Psoas muscle (tissue), 8 donors: ENCODE results near the gene ARSK. TPM values are rescaled to one million over a fixed set of nuclear protein-coding genes. Genes with fewer than 3 reads are reported as not detected.

Experiments used
- ATAC-seq, 4 donors: fragments of 200-7000 bp; cut with Tn5 transposase; one replicate each; pipeline ENCODE4 v1.9.1; 2020; ENCODE audit warnings: moderate library complexity in 3 of 4, mild to moderate bottlenecking in 2 of 4
- DNase-seq, 2 donors: peaks; one replicate each; pipeline ENCODE4 v3.0.0-alpha.2; 2020
- H3K27ac ChIP-seq: fragments of 200-600 bp; one replicate; pipeline ENCODE4 v1.8.0; 2022
- H3K27me3 ChIP-seq, 3 donors: fragments of 200-600 bp in 1 of 3; one replicate each; pipeline versions ENCODE4 v1.6.1 to v1.8.0; 2013 to 2022; ENCODE audit warnings: low read length in 2 of 3, mild to moderate bottlenecking in 2 of 3, moderate library complexity in 1 of 3; ENCODE audit not compliant: insufficient read depth in 3 of 3
- H3K36me3 ChIP-seq, 2 donors: fragments of 200-600 bp in 1 of 2; one replicate each; pipeline versions ENCODE4 v1.6.1 to v1.8.0; 2013 to 2022; ENCODE audit warnings: low read depth in 1 of 2, mild to moderate bottlenecking in 1 of 2, moderate library complexity in 1 of 2; ENCODE audit not compliant: insufficient read depth in 1 of 2
- H3K4me1 ChIP-seq: fragments of 200-600 bp; one replicate; pipeline ENCODE4 v1.8.0; 2022
- H3K4me3 ChIP-seq: fragments of 200-600 bp; one replicate; pipeline ENCODE4 v1.8.0; 2022; ENCODE audit warnings: mild to moderate bottlenecking
- H3K9me3 ChIP-seq: fragments of 200-600 bp; one replicate; pipeline ENCODE4 v1.8.0; 2022
- CTCF ChIP-seq: fragments of 200-600 bp; IDR thresholded peaks from one replicate; pipeline ENCODE4 v1.8.0; 2022; ENCODE audit warnings: antibody characterized with exemption
- WGBS, 3 donors: extraction: QIAGEN DNeasy Blood & Tissue Kit; methylation state at CpG; one replicate each; pipeline versions ENCODE4 v1.1.6 to v1.1.7; 2013; 5-methylcytosine and 5-hydroxymethylcytosine counted together
- intact Hi-C, 2 donors: fragments of 100-400 bp; cut with DNase I; formaldehyde crosslinking; loops; one replicate each; pipeline versions ENCODE4 v1.11.0 to v1.14.2; 2022
- long read RNA-seq, 2 donors: library from polyadenylated mRNA; unstranded; transcript quantifications; one replicate each; pipeline ENCODE4 v2.0.0, GENCODE V29; 2021
- polyA plus RNA-seq, 3 donors: library from polyadenylated mRNA; stranded (reverse); fragments of 200-250 nt; gene quantifications; one replicate each; pipeline ENCODE4 v1.2.3, GENCODE V29; 2013
- total RNA-seq, 4 donors: library from RNA; stranded (reverse); fragmentation: NEBNext Ultra II Directional in 2 of 4; extraction: Animal tissue kit (Norgen Biotek cat#: 25700) in 2 of 4; gene quantifications; one replicate each; pipeline versions ENCODE4 v1.2.1 to v1.2.4, GENCODE V29; 2021 to 2023
- donor health status: healthy with polysubstance abuse.
- donor health status: DM: no; HTN: no; CAD: no; lungs with moderate emphysema.
- donor health status: Bipolar disorder and iron deficiency.
- donor health status: healthy.
- donor health status: DM: yes; HTN: yes; CAD: no.
- donor health status: DM: no; HTN: no; CAD: no.
- donor health status: DM: no; HTN: no; CAD: no.
- donor health status: DM: yes; HTN: yes; CAD: no.

The ARSK gene, protein sequence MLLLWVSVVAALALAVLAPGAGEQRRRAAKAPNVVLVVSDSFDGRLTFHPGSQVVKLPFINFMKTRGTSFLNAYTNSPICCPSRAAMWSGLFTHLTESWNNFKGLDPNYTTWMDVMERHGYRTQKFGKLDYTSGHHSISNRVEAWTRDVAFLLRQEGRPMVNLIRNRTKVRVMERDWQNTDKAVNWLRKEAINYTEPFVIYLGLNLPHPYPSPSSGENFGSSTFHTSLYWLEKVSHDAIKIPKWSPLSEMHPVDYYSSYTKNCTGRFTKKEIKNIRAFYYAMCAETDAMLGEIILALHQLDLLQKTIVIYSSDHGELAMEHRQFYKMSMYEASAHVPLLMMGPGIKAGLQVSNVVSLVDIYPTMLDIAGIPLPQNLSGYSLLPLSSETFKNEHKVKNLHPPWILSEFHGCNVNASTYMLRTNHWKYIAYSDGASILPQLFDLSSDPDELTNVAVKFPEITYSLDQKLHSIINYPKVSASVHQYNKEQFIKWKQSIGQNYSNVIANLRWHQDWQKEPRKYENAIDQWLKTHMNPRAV
- 1 to 10 TPM; 1.6 to 2.4 (median 1.9) TPM for total RNA-seq
- polyA plus RNA-seq, result 1 to 10 TPM; 1.8 to 8.5 (median 4.3) TPM
- long read RNA-seq, donor 1, partial matches to known transcripts, result 0 of 1 reads
- long read RNA-seq, donor 1, other reads (novel, unspliced or antisense), result 0 of 1 reads
- long read RNA-seq, donor 2, partial matches to known transcripts, result 1 of 5 reads
- long read RNA-seq, donor 2, other reads (novel, unspliced or antisense), result 0 of 5 reads

GRCh38 chr5:95554647-95555548 lies at the start of gene ARSK, which contains the start of gene SKIC3:
ARSK (plus strand) TSS chr5:95555101; CDS start chr5:95555279, 178 bp downstream.
SKIC3 (minus strand) TSS chr5:95554977; CDS start chr5:95547150, 7,827 bp downstream.
- DNase-seq, result peak; percentile 95 to 97
- 0% methylated on average over 61 to 63 of the region's 63 CpGs for WGBS, 3 donors
- ATAC-seq, result peak; percentile 96 to 98 (median 96)
- H3K27me3 ChIP-seq, result no peaks in the 10 kb centered on the region
- intact Hi-C loops, result loop anchor here in 1 of 2 donors (5.0 kb wide), 1 partner anchor 302 kb away; no protein-coding TSS in a partner anchor
- H3K4me3 ChIP-seq, result peak within 1 kb of the TSS; percentile 75
- no peaks in the 10 kb centered on the region for H3K9me3 ChIP-seq
- peak within 1 kb of the TSS; percentile 79 for H3K27ac ChIP-seq
- peaks cover 4 to 17% of the 10 kb centered on the region in 2 donors for H3K36me3 ChIP-seq
- H3K4me1 ChIP-seq, result peaks cover 14% of the 10 kb centered on the region
- peak; percentile 35 for TF ChIP-seq CTCF

DNA sequence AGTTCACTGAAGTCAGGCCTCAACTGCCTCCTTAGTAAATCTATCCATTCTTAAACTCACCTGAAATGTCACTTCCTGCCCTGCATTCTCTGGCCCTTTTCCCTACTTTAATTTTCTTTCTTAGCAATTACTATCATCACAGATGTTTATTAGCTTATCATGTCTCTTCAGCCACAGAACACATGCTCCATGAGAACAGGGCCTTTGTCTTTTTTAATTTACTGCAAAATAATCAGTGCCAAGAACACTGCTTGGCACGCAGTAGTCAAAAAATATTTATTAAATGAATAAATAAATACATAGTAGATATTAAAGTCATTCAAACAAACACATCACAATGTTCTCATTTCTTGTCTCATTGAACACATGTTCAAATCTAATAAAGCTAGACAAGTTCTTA lies 46.4 kb upstream of the ARSK start:
- no peak for DNase-seq
- 41 to 53% (median 49%) methylated on average over 1 of the region's 1 CpG for WGBS, 3 donors
- Histone ChIP-seq H3K36me3 (peaks cover 9 to 98% of the 10 kb centered on the region in 2 donors), H3K27me3 (no peaks in the 10 kb centered on the region), H3K27ac (no peak overlapping the region), H3K4me3 (no peak overlapping the region), H3K9me3 (no peaks in the 10 kb centered on the region), H3K4me1 (no peaks in the 10 kb centered on the region)
- intact Hi-C loops, result no loop called here
- no peak for TF ChIP-seq CTCF
- ATAC-seq, result no peak

DNA sequence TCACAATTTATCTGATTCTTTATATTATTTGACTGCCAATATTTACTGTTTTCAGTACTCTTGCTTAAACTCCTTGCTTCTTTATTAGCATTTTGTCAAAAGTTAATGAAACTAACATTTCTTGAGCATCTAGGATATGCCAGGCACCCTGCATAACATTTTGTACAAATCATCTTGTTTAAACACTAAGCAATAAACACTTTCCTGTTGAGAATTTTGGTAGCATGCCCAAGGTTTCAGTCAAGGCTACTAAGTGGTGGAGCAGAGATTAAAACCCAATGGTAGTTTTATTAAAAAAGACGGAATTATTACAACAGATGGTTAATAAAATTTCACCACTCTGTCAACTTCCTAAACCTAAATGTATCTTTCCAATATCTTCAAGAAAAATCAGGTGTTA lies 43.3 kb upstream of the ARSK start:
- no peak for DNase-seq
- Histone ChIP-seq H3K4me1 (no peaks in the 10 kb centered on the region), H3K27ac (no peak overlapping the region), H3K36me3 (peaks cover 3 to 100% of the 10 kb centered on the region in 2 donors), H3K27me3 (no peaks in the 10 kb centered on the region), H3K4me3 (no peak overlapping the region), H3K9me3 (no peaks in the 10 kb centered on the region)
- 95 to 100% (median 97%) methylated on average over 1 of the region's 1 CpG for WGBS, 3 donors
- no peak for TF ChIP-seq CTCF
- ATAC-seq, result no peak
- intact Hi-C loops, result loop anchor here in 1 of 2 donors (10.0 kb wide), 1 partner anchor 1263 kb away; no protein-coding TSS in a partner anchor

- Histone ChIP-seq H3K27ac (no peak overlapping the region), H3K27me3 (no peaks in the 10 kb centered on the region), H3K4me3 (no peak overlapping the region), H3K4me1 (no peaks in the 10 kb centered on the region), H3K9me3 (no peaks in the 10 kb centered on the region), H3K36me3 (peaks cover 0 to 92% of the 10 kb centered on the region in 2 donors)
- DNase-seq (no peak), ATAC-seq (no peak)
- intact Hi-C loops, result loop anchor here (5.0 to 10.0 kb wide), 2 partner anchors 36 to 1256 kb away; no protein-coding TSS in a partner anchor
- 97 to 100% (median 100%) methylated on average over 2 of the region's 2 CpGs for WGBS, 3 donors
- no peak for TF ChIP-seq CTCF
Observed at GRCh38 chr5:95518417-95518816, 36.5 kb upstream of the ARSK start.
